DND-41 (cell line): Measurements from ENCODE around the gene RAB8A.

ENCODE experiments used
- CTCF ChIP-seq: IDR thresholded peaks from 2 replicates; pipeline ENCODE4 v1.5.1; 2012; ENCODE audit warnings: borderline replicate concordance, low read length, moderate library complexity, mild to moderate bottlenecking; ENCODE audit not compliant: poor library complexity, severe bottlenecking; ENCODE audit errors: extremely low read depth
- EZH2 ChIP-seq: IDR thresholded peaks from 3 replicates; pipeline ENCODE4 v1.6.1; 2012; ENCODE audit warnings: borderline replicate concordance, low read depth, mild to moderate bottlenecking, moderate library complexity, low read length, inconsistent platforms; ENCODE audit not compliant: severe bottlenecking

DNA sequence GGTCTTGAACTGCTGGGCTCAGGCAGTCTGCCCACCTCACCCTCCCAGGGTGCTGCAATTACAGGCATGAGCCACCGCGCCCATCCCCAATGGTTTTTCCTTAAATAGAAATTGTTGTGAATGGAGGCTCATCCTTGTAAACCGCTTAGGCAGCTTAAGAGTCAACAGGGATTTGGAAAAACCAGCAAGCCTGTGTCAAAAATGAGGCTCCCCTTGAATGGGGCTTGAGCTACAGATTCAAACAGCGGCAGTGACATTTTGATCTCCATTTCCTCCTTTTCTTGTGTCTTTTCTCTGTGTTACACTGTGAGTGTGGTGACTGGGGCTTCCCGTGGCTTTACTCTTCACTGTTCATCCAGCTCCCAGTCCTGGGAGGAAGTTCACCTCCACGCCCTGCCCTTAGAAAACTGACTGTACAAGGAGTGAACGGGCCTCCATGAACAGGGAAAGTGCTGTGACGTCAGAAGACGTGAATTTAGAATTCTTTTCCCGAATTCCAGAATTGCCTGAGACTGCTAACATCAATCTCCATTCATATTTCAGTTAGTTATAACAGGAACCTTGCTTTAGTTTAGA, 15.3 kb upstream of the RAB8A start:
- no peak for TF ChIP-seq CTCF
- TF ChIP-seq EZH2 = no peak
